HG02610 (cell line): ENCODE data around the gene ALDOC.

Source experiments
- ATAC-seq: cut with Tn5 transposase; IDR thresholded peaks from one replicate; pipeline ENCODE4 v1.9.1; 2021; ENCODE audit warnings: mild to moderate bottlenecking, moderate library complexity; ENCODE audit not compliant: unreplicated experiment

ALDOC gene

GRCh38 chr17:28533091-28533807, 43.4 kb downstream of the ALDOC start:
- ATAC-seq = no peak

- ATAC-seq = no peak
These were observed 44.4 kb downstream of the ALDOC start for GRCh38 chr17:28532050-28532960.

- no peak for ATAC-seq
These were observed 45.8 kb downstream of the ALDOC start for GRCh38 chr17:28530926-28531325.

GRCh38 chr17:28530250-28530649, 46.4 kb downstream of the ALDOC start:
- no peak for ATAC-seq

GRCh38 chr17:28529013-28529400, 47.7 kb downstream of the ALDOC start:
- ATAC-seq = no peak

- no peak for ATAC-seq
These were observed 48.2 kb downstream of the ALDOC start for GRCh38 chr17:28528327-28529012.

- no peak for ATAC-seq
These were observed 48.8 kb downstream of the ALDOC start for GRCh38 chr17:28527859-28528258.

- no peak for ATAC-seq
These were observed 49.5 kb downstream of the ALDOC start for GRCh38 chr17:28527181-28527681.

- ATAC-seq = no peak
These were observed 50.3 kb downstream of the ALDOC start for GRCh38 chr17:28526381-28526780.

GRCh38 chr17:28524476-28525424, 51.9 kb downstream of the ALDOC start:
- no peak for ATAC-seq

- no peak for ATAC-seq
These were observed 52.8 kb downstream of the ALDOC start for GRCh38 chr17:28523876-28524275.

- no peak for ATAC-seq
These were observed 53.5 kb downstream of the ALDOC start for GRCh38 chr17:28523186-28523585.
